Heart left ventricle (tissue), 16 donors: ENCODE data around the gene ERCC4. TPM values are rescaled to one million over a fixed set of nuclear protein-coding genes. Genes with fewer than 3 reads are reported as not detected.

Experiments
- ATAC-seq, 4 donors: fragments of 200-7000 bp; cut with Tn5 transposase; one replicate each; pipeline ENCODE4 v1.9.1; 2020 to 2022; ENCODE audit warnings: moderate library complexity in 4 of 4, mild to moderate bottlenecking in 3 of 4, moderate number of reproducible peaks in 1 of 4
- DNase-seq, 5 donors: peaks; one replicate each; pipeline ENCODE4 v3.0.0-alpha.2; 2020
- H3K27ac ChIP-seq, 12 donors: fragments of 200-600 bp; sonication (generic) in 4 of 12; one replicate each; pipeline versions ENCODE4 v1.5.0 to v1.8.0; 2016 to 2022; ENCODE audit warnings: mild to moderate bottlenecking in 2 of 12
- H3K27me3 ChIP-seq, 9 donors: fragments of 200-600 bp; sonication (generic) in 2 of 9; one replicate each; pipeline versions ENCODE4 v1.5.1 to v1.8.0; 2016 to 2022; ENCODE audit warnings: mild to moderate bottlenecking in 3 of 9
- H3K36me3 ChIP-seq, 9 donors: fragments of 200-600 bp; sonication (generic) in 2 of 9; one replicate each; pipeline versions ENCODE4 v1.5.0 to v1.8.0; 2018 to 2022; ENCODE audit warnings: mild to moderate bottlenecking in 2 of 9
- H3K4me1 ChIP-seq, 12 donors: fragments of 200-600 bp; sonication (generic) in 4 of 12; one replicate each; pipeline versions ENCODE4 v1.5.0 to v1.8.0; 2016 to 2022; ENCODE audit warnings: mild to moderate bottlenecking in 3 of 12
- H3K4me3 ChIP-seq, 12 donors: fragments of 200-600 bp; sonication (generic) in 4 of 12; one replicate each; pipeline versions ENCODE4 v1.5.0 to v1.8.0; 2017 to 2022; ENCODE audit warnings: mild to moderate bottlenecking in 9 of 12, moderate library complexity in 4 of 12
- H3K9me3 ChIP-seq, 12 donors: fragments of 200-600 bp; sonication (generic) in 4 of 12; one replicate each; pipeline versions ENCODE4 v1.5.0 to v1.8.0; 2016 to 2022; ENCODE audit warnings: mild to moderate bottlenecking in 1 of 12
- POLR2A ChIP-seq, 2 donors: fragments of 450-650 bp; IDR thresholded peaks; one replicate each; pipeline ENCODE4 v1.6.1; 2017; ENCODE audit warnings: antibody characterized with exemption in 2 of 2, mild to moderate bottlenecking in 2 of 2, moderate library complexity in 2 of 2
- WGBS, 4 donors: extraction: QIAGEN DNeasy Blood & Tissue Kit in 2 of 4; methylation state at CpG; one replicate each; pipeline versions ENCODE4 v1.1.5 to v1.1.7; 2013 to 2018; 5-methylcytosine and 5-hydroxymethylcytosine counted together
- intact Hi-C, 10 donors: fragments of 100-400 bp; cut with DNase I; formaldehyde crosslinking; loops; one replicate each; pipeline versions ENCODE4 v1.11.1 to v1.14.2; 2022
- polyA plus RNA-seq, 2 donors: library from polyadenylated mRNA; stranded (reverse); fragments of 200-250 nt; gene quantifications; one replicate each; pipeline ENCODE4 v1.2.3, GENCODE V29; 2013
- total RNA-seq, 9 donors: library from RNA; depleted of rRNA in 2 of 9; stranded (reverse); fragments of >200 nt in 2 of 9; fragmentation: NEBNext Ultra II Directional in 3 of 9; extraction: Animal tissue kit (Norgen Biotek cat#: 25700) in 3 of 9; gene quantifications; one replicate each; pipeline versions ENCODE4 v1.1.0 to v1.2.4, GENCODE V29; 2016 to 2023
- TF ChIP-seq, protein P1 (sequence below), 12 donors: fragments of 200-600 bp; sonication (generic) in 4 of 12; IDR thresholded peaks; one replicate each; pipeline versions ENCODE4 v1.5.0 to v1.8.0; 2018 to 2022; ENCODE audit warnings: antibody characterized with exemption in 12 of 12, mild to moderate bottlenecking in 5 of 12
- donor health status: ischemic (EF 13 %, LVEDD 7.1; RV severe dilation, severe dysfunction).
- donor health status: healthy with polysubstance abuse.
- donor health status: DM: no; HTN: yes; CAD: no.
- donor health status: DM: no; HTN: no; CAD: no.
- donor health status: ischemic (EF 25% LVEDD 6.9; RV normal size, moderate dysfunction).
- donor health status: ischemic (EF 25% LVEDD 5.7; RV mildly dilated, moderate dysfunction).
- donor health status: healthy.
- donor health status: DM: yes; HTN: yes; CAD: no.
- donor health status: ischemic (EF 35%, LVEDD 5.7; RV mildly dilated, moderate dysfunction).
- donor health status: nonischemic (EF 11% LVEDD 7.7; RV severe dilation, severe dysfunction).
- donor health status: DM: yes; HTN: yes; CAD: no.
- donor health status: PGD.
- donor health status: ischemic (EF 29% LVEDD 5.4; RV normal size, mild dysfunction).
- donor health status: nonischemic (EF 23%, LVEDD 6.1; RV moderate dilation, normal function).

Gene ERCC4
- total and polyA plus RNA-seq, 11 donors = 1.4 to 15.2 (median 8.1) TPM

GRCh38 chr16:13940397-13940933 is 20.5 kb downstream of the ERCC4 start:
- no peaks in the 10 kb centered on the region for H3K27me3 ChIP-seq
- intact Hi-C loops = loop anchor here in 1 of 10 donors (10.0 kb wide), 1 partner anchor 134 kb away; the partner anchor contains the start of gene MRTFB
- no peak for DNase-seq
- H3K36me3 ChIP-seq = peaks cover 0 to 60% (median 39%) of the 10 kb centered on the region in 9 donors
- ATAC-seq = no peak
- no peaks in the 10 kb centered on the region for H3K9me3 ChIP-seq
- 60 to 79% (median 69%) methylated on average over 3 of the region's 3 CpGs for WGBS, 4 donors
- H3K4me1 ChIP-seq = peaks cover 0 to 11% (median 5%) of the 10 kb centered on the region in 12 donors
- no peak for TF ChIP-seq POLR2A (IDR thresholded peaks at IDR 0.05)
- TF ChIP-seq, protein P1, sequence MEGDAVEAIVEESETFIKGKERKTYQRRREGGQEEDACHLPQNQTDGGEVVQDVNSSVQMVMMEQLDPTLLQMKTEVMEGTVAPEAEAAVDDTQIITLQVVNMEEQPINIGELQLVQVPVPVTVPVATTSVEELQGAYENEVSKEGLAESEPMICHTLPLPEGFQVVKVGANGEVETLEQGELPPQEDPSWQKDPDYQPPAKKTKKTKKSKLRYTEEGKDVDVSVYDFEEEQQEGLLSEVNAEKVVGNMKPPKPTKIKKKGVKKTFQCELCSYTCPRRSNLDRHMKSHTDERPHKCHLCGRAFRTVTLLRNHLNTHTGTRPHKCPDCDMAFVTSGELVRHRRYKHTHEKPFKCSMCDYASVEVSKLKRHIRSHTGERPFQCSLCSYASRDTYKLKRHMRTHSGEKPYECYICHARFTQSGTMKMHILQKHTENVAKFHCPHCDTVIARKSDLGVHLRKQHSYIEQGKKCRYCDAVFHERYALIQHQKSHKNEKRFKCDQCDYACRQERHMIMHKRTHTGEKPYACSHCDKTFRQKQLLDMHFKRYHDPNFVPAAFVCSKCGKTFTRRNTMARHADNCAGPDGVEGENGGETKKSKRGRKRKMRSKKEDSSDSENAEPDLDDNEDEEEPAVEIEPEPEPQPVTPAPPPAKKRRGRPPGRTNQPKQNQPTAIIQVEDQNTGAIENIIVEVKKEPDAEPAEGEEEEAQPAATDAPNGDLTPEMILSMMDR (IDR thresholded peaks at IDR 0.05) = no peak
- no peak overlapping the region for H3K27ac ChIP-seq
- no peak overlapping the region for H3K4me3 ChIP-seq

DNA sequence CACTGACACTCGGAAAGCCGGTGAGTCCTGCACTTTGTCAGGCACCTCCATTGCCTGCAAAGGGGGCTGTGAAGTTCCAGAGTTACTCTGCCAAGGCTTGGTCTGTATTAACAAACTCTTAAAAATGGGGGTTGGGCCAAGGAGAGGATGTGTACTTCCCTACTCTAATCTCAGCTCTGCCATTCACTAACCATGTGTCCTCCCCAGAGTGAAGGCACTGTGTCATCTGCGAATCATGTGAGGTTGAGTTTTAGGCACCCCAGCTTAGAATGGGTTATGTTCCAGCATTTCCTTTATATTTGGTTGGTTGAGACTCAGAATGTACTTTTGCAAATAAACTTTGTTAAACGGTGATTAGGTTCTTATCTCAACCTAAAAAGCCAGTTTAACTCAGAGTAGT is 24.9 kb downstream of the ERCC4 start:
- TF ChIP-seq POLR2A (IDR thresholded peaks at IDR 0.05) = no peak
- TF ChIP-seq, protein P1 (IDR thresholded peaks at IDR 0.05) = no peak
- 85 to 90% (median 87%) methylated on average over 4 of the region's 4 CpGs for WGBS, 4 donors
- intact Hi-C loops = loop anchor here in 1 of 10 donors (10.0 kb wide), 1 partner anchor 130 kb away; the partner anchor contains the start of gene MRTFB

DNA sequence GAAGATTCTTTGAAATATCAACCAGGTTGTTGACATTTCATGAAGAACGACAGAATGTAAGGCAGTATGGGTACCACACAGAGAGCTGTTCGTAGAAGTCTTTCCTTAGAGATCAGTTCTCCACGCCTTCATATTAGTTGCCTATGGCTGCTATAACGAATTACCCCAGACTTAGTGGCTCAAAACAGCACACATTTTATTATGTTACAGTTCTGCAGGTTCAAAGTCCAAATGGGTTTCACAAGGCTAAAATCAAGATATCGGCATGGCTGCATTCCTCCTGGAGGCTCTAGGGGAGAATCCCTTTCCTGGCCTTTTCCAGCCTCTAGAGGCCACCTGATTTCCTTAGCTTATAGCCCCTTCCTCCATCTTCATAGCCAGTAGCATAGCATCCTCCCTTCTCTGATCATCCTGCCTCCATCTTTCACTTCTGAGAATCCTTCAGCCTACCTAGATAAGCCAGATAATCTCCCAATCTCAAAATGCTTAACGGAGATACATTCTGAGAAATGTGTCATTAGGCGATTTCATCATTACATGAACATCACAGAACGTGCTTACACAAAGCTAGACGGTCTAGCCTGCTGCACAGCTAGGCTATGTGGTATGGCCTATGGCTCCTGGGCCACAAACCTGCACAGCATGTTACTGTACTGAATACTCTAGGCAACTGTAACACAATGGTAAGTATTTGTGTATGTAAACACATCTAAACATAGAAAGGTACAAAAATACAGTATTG is 26.0 kb downstream of the ERCC4 start:
- H3K36me3 ChIP-seq = peaks cover 0 to 62% (median 48%) of the 10 kb centered on the region in 9 donors
- H3K27ac ChIP-seq = no peak overlapping the region
- H3K9me3 ChIP-seq = no peaks in the 10 kb centered on the region
- no peak for TF ChIP-seq POLR2A (IDR thresholded peaks at IDR 0.05)
- TF ChIP-seq, protein P1 (IDR thresholded peaks at IDR 0.05) = no peak
- 88 to 98% (median 97%) methylated on average over 9 of the region's 9 CpGs for WGBS, 4 donors
- H3K4me1 ChIP-seq = peaks cover 0 to 2% (median 0%) of the 10 kb centered on the region in 12 donors
- intact Hi-C loops = loop anchor here in 1 of 10 donors (10.0 kb wide), 1 partner anchor 129 kb away; the partner anchor contains the start of gene MRTFB
- H3K4me3 ChIP-seq = no peak overlapping the region
- no peaks in the 10 kb centered on the region for H3K27me3 ChIP-seq
- no peak for ATAC-seq
- no peak for DNase-seq

More for the DNA sequence above, 24.9 kb downstream of the ERCC4 start:
- Histone ChIP-seq H3K27ac (no peak overlapping the region), H3K9me3 (no peaks in the 10 kb centered on the region), H3K36me3 (peaks cover 0 to 66% (median 48%) of the 10 kb centered on the region in 9 donors), H3K4me1 (no peaks in the 10 kb centered on the region), H3K4me3 (no peak overlapping the region), H3K27me3 (no peaks in the 10 kb centered on the region)
- ATAC-seq (no peak), DNase-seq (no peak)

DNA sequence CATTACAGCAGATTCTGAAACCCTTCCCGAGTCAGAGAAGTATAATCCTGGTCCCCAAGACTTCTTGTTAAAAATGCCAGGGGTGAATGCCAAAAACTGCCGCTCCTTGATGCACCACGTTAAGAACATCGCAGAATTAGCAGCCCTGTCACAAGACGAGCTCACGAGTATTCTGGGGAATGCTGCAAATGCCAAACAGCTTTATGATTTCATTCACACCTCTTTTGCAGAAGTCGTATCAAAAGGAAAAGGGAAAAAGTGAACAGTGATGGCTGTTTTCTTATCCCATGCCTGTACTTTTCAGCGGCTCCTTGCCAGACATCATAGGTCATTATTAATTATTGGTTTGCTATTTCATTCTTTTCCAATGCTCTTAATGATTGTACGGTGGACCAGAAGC is 28.1 kb downstream of the ERCC4 start:
- Histone ChIP-seq H3K27ac (no peak overlapping the region), H3K9me3 (no peaks in the 10 kb centered on the region), H3K4me3 (no peak overlapping the region), H3K27me3 (no peaks in the 10 kb centered on the region), H3K36me3 (peaks cover 0 to 58% (median 48%) of the 10 kb centered on the region in 9 donors), H3K4me1 (peaks cover 0 to 13% (median 0%) of the 10 kb centered on the region in 12 donors)
- DNase-seq (no peak), ATAC-seq (no peak)
- TF ChIP-seq, protein P1 (IDR thresholded peaks at IDR 0.05) = no peak
- TF ChIP-seq POLR2A (IDR thresholded peaks at IDR 0.05) = no peak
- intact Hi-C loops = loop anchor here in 1 of 10 donors (10.0 kb wide), 1 partner anchor 127 kb away; the partner anchor contains the start of gene MRTFB
- WGBS, 4 donors = 82 to 90% (median 85%) methylated on average over 9 of the region's 9 CpGs
